Vagina (tissue), 2 donors: ENCODE results near the gene MMUT. TPM values are rescaled to one million over a fixed set of nuclear protein-coding genes. Genes with fewer than 3 reads are reported as not detected.
A peak's percentile ranks its signal among the peaks of the same experiment; 100 is the strongest.

Experiments
- DNase-seq, 2 donors: peaks; one replicate each; pipeline ENCODE4 v3.0.0-alpha.2; 2017; ENCODE audit errors: extremely low spot score in 2 of 2
- H3K27ac ChIP-seq: fragments of 200-600 bp; sonication (generic); one replicate; pipeline ENCODE4 v1.5.1; 2019
- H3K27me3 ChIP-seq: fragments of 200-600 bp; sonication (generic); one replicate; pipeline ENCODE4 v1.5.1; 2019
- H3K36me3 ChIP-seq, 2 donors: fragments of 200-600 bp; sonication (generic); one replicate each; pipeline ENCODE4 v1.5.1; 2017 to 2019
- H3K4me1 ChIP-seq: fragments of 200-600 bp; sonication (generic); one replicate; pipeline ENCODE4 v1.5.1; 2019
- H3K4me3 ChIP-seq, 2 donors: fragments of 200-600 bp; sonication (generic); 1 replicate in 1 of 2; 2 replicates in 1 of 2; pipeline ENCODE4 v1.5.1; 2016 to 2019
- H3K9me3 ChIP-seq: fragments of 200-600 bp; sonication (generic); one replicate; pipeline ENCODE4 v1.5.1; 2019
- CTCF ChIP-seq, 3 experiments: fragments of 450-650 bp in 2 of 3; fragments of 200-600 bp in 1 of 3; sonication (generic) in 1 of 3; IDR thresholded peaks; one replicate each; pipeline ENCODE4 v1.5.1; 2017 to 2019; ENCODE audit warnings: antibody characterized with exemption in 3 of 3, mild to moderate bottlenecking in 2 of 3, moderate library complexity in 2 of 3
- POLR2A ChIP-seq, 2 donors: fragments of 450-650 bp; IDR thresholded peaks; one replicate each; pipeline ENCODE4 v1.6.1; 2017; ENCODE audit warnings: antibody characterized with exemption in 2 of 2, mild to moderate bottlenecking in 2 of 2, moderate library complexity in 2 of 2
- POLR2AphosphoS5 ChIP-seq, 2 donors: sonication (generic); formaldehyde crosslinking; IDR thresholded peaks; one replicate each; pipeline ENCODE4 v1.9.0; 2017; ENCODE audit warnings: antibody characterized with exemption in 2 of 2, mild to moderate bottlenecking in 2 of 2, low read depth in 1 of 2; ENCODE audit not compliant: insufficient read depth in 1 of 2
- intact Hi-C: fragments of 100-400 bp; cut with DNase I; formaldehyde crosslinking; loops from one replicate; pipeline ENCODE4 v1.15.1; 2023
- total RNA-seq: library from RNA; depleted of rRNA; stranded (reverse); fragments of >200 nt; gene quantifications from one replicate; pipeline ENCODE4 v1.2.3, GENCODE V29; 2016

The MMUT gene
- total RNA-seq: 11.0 TPM

- Histone ChIP-seq H3K9me3 (no peaks in the 10 kb centered on the region), H3K4me1 (peaks cover 36% of the 10 kb centered on the region), H3K36me3 (peaks cover 0 to 2% of the 10 kb centered on the region in 2 donors), H3K27ac (peak within 1 kb of the TSS; percentile 77), H3K27me3 (no peaks in the 10 kb centered on the region), H3K4me3 (peak within 1 kb of the TSS; percentile 60 to 72)
- TF ChIP-seq CTCF (IDR thresholded peaks at IDR 0.05): no peak
- TF ChIP-seq POLR2AphosphoS5 (IDR thresholded peaks at IDR 0.05; ENCODE audit: insufficient read depth in 1 of 2, low read depth in 1 of 2): peak; percentile 89 to 98
- TF ChIP-seq POLR2A (IDR thresholded peaks at IDR 0.05): peak in 1 of 2 donors; percentile 35
- intact Hi-C loops: no loop called here
- DNase-seq: peak; percentile 94 to 98
Measured at GRCh38 chr6:49462927-49463611, at the start of gene MMUT, which contains the start of gene CENPQ. MMUT (minus strand) TSS chr6:49463253; CDS start chr6:49459466, 3,787 bp downstream. CENPQ (plus strand) TSS chr6:49463370; CDS start chr6:49470177, 6,807 bp downstream.

GRCh38 chr6:49509342-49509741 is 46.3 kb upstream of the MMUT start:
- Histone ChIP-seq H3K9me3 (no peaks in the 10 kb centered on the region), H3K4me3 (no peak overlapping the region), H3K27ac (no peak overlapping the region), H3K36me3 (no peaks in the 10 kb centered on the region), H3K27me3 (no peaks in the 10 kb centered on the region), H3K4me1 (no peaks in the 10 kb centered on the region)
- no peak for DNase-seq
- TF ChIP-seq POLR2A (IDR thresholded peaks at IDR 0.05): no peak
- TF ChIP-seq POLR2AphosphoS5 (IDR thresholded peaks at IDR 0.05; ENCODE audit: insufficient read depth in 1 of 2, low read depth in 1 of 2): no peak
- intact Hi-C loops: no loop called here

GRCh38 chr6:49506569-49507111 is 43.6 kb upstream of the MMUT start:
- Histone ChIP-seq H3K36me3 (no peaks in the 10 kb centered on the region), H3K27me3 (no peaks in the 10 kb centered on the region), H3K4me3 (no peak overlapping the region), H3K4me1 (no peaks in the 10 kb centered on the region), H3K9me3 (no peaks in the 10 kb centered on the region), H3K27ac (no peak overlapping the region)
- no peak for DNase-seq
- TF ChIP-seq POLR2A (IDR thresholded peaks at IDR 0.05) (no peak), CTCF (IDR thresholded peaks at IDR 0.05) (no peak), POLR2AphosphoS5 (IDR thresholded peaks at IDR 0.05; ENCODE audit: insufficient read depth in 1 of 2, low read depth in 1 of 2) (no peak)
- intact Hi-C loops: no loop called here

GRCh38 chr6:49504666-49505065 is 41.6 kb upstream of the MMUT start:
- Histone ChIP-seq H3K27me3 (no peaks in the 10 kb centered on the region), H3K27ac (no peak overlapping the region), H3K4me1 (no peaks in the 10 kb centered on the region), H3K9me3 (no peaks in the 10 kb centered on the region), H3K4me3 (no peak overlapping the region), H3K36me3 (no peaks in the 10 kb centered on the region)
- TF ChIP-seq POLR2AphosphoS5 (IDR thresholded peaks at IDR 0.05; ENCODE audit: insufficient read depth in 1 of 2, low read depth in 1 of 2) (no peak), CTCF (IDR thresholded peaks at IDR 0.05) (no peak)
- intact Hi-C loops: no loop called here
- no peak for DNase-seq

- DNase-seq: no peak
- Histone ChIP-seq H3K4me3 (no peak within 1 kb of the TSS), H3K27ac (no peak within 1 kb of the TSS), H3K27me3 (no peaks in the 10 kb centered on the region), H3K36me3 (no peaks in the 10 kb centered on the region), H3K4me1 (no peaks in the 10 kb centered on the region), H3K9me3 (no peaks in the 10 kb centered on the region)
- no peak for TF ChIP-seq CTCF (IDR thresholded peaks at IDR 0.05)
- no peak for TF ChIP-seq POLR2AphosphoS5 (IDR thresholded peaks at IDR 0.05; ENCODE audit: insufficient read depth in 1 of 2, low read depth in 1 of 2)
- TF ChIP-seq POLR2A (IDR thresholded peaks at IDR 0.05): no peak
- intact Hi-C loops: no loop called here
Measured at GRCh38 chr6:49499623-49500022, 36.6 kb upstream of the MMUT start, which contains the start of gene GLYATL3. GLYATL3 (plus strand) TSS chr6:49499923; CDS start chr6:49511991, 12,068 bp downstream.
